ENCODE data around the gene RAB12.

Gene RAB12

DNA sequence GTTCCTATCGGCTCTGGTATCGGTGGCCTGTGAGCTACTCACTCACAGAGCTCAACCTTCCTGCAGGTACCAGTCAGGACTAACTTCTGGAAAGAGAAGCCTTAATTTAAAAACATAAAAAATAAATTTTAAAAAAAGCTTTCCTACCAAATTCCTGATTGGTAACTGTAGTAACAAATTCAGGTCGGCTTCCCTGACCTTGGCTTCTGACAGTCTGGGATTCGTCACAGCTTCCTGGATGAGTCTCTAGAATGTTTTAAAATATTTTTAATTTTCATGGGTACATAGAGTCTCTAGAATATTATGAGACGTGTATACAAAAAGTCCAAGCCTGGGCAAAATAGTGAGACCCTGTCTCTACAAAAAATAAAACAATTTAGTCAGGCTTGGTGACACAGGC is 51.1 kb downstream of the RAB12 start:
- no peak for DNase-seq (ENCODE audit: low read depth)
- no peak overlapping the region for H3K4me3 ChIP-seq (ENCODE audit: low read length)
- TF ChIP-seq, protein P1, sequence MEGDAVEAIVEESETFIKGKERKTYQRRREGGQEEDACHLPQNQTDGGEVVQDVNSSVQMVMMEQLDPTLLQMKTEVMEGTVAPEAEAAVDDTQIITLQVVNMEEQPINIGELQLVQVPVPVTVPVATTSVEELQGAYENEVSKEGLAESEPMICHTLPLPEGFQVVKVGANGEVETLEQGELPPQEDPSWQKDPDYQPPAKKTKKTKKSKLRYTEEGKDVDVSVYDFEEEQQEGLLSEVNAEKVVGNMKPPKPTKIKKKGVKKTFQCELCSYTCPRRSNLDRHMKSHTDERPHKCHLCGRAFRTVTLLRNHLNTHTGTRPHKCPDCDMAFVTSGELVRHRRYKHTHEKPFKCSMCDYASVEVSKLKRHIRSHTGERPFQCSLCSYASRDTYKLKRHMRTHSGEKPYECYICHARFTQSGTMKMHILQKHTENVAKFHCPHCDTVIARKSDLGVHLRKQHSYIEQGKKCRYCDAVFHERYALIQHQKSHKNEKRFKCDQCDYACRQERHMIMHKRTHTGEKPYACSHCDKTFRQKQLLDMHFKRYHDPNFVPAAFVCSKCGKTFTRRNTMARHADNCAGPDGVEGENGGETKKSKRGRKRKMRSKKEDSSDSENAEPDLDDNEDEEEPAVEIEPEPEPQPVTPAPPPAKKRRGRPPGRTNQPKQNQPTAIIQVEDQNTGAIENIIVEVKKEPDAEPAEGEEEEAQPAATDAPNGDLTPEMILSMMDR (conservative IDR thresholded peaks at IDR 0.05; ENCODE audit: low read length) = no peak

DNA sequence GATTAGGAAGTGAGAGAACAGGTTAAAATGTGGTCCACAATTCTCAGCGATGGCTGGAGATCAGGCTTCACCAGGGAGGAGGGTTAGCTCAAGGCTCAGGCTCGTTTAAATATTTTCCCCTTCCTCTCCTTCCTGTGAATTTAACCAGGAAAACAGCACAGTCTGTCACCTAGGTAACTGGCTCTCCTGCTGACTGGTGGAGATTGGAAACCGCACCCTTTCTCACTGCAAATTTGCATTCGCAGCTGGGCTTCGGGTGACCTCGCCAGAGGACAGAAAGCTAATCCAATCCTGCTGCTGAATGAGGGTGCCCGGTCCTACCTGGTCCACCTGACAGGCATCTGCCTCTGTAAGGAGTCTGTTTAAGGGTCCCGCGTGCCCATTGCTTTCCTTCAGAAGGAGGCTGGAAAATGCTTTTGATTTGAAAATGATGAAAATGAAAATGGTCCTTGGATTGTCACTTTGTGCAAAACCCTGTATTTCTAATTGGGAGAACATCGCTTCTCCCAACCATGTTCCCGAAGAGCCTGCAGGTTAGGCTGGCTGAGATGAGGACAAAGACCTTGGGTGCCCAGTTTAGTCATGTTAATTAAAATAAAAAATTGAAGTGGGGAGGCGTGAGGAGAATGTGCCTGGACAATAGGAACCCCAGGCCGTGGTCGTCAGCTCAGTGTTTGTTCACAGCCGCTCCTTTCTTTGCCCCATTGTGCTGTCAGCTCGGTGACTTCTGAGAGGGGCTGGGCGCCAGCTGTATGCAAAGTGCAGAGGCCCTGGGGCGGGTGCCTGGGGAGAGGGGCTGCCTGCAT is 52.7 kb downstream of the RAB12 start:
- H3K4me3 ChIP-seq (ENCODE audit: low read length) = no peak overlapping the region
- TF ChIP-seq, protein P1 (conservative IDR thresholded peaks at IDR 0.05; ENCODE audit: low read length) = no peak
- peak; percentile 55 for DNase-seq (ENCODE audit: low read depth)

DNA sequence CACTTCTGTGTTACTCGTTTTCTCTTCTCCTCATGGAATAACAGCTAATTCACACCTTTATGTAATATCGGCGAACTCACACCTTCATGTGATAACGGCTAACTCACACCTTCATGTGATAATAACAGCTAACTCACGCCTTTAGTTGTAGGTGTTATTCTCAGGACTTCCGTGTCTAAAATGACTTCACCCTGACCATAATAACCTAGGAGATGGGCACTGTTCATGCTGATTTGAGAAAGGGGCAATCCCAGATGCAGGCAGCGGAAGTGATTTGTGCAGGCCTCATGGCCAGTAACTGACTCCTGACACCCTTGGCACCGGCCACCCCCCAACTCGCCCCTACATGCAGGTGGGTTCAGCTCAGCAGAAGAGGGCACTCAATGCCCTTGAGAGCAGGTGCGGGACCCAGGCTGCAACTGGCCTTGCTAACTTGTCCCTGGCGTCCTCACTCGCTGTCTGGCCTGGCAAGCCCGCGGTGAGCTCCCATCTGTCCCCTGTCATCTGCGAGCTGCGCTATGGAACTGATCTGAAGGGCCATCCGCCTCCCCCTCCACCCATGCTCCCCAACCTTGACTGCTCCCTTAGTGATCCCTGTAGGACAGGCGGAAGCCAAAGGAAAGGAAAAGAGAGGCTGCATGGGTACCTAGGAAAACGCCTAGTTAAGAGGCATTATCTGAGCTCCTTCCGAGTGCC is 53.5 kb downstream of the RAB12 start:
- DNase-seq (ENCODE audit: low read depth) = no peak
- no peak overlapping the region for H3K4me3 ChIP-seq (ENCODE audit: low read length)
- TF ChIP-seq, protein P1 (conservative IDR thresholded peaks at IDR 0.05; ENCODE audit: low read length) = no peak

DNA sequence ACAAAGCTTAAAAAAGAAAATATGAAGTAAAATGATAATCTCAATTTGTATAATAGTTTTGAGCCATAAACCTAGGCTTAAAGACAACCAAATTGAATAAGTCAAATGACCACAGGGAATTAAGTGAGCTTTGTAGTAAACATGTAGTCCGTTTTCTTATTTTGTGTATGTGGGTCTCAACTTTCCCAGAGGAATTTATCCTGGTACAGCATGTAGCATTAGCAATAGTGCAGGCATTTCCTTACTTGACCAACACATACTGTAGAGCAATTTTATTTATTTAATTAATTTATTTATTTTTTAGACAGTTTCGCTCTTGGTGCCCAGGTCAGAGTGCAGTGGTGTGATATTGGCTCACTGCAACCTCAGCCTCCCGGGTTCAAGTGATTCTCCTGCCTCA is 58.6 kb downstream of the RAB12 start:
- no peak overlapping the region for H3K4me3 ChIP-seq (ENCODE audit: low read length)
- TF ChIP-seq, protein P1 (conservative IDR thresholded peaks at IDR 0.05; ENCODE audit: low read length) = no peak
- DNase-seq (ENCODE audit: low read depth) = peak; percentile 50

DNA sequence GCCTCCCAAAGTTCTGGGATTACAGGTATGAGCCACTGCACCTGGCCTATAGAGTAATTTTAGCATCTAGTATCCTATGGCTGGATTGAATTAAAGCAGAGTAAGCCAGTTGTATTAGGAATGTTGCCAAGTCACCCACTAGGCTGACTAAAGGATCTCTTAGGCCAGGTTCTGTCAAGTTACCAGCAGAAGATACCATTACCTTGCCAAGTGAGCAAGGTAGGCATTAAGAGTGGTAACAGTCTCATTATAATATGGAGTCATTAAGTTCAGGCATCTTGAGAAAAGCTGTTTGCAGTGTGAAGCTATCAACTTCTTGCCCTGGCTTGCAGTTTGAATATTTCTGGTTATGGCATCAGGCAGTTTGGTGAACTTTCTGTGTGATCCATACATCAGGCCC is 59.1 kb downstream of the RAB12 start:
- H3K4me3 ChIP-seq (ENCODE audit: low read length) = no peak overlapping the region
- TF ChIP-seq, protein P1 (conservative IDR thresholded peaks at IDR 0.05; ENCODE audit: low read length) = no peak
- DNase-seq (ENCODE audit: low read depth) = no peak

DNA sequence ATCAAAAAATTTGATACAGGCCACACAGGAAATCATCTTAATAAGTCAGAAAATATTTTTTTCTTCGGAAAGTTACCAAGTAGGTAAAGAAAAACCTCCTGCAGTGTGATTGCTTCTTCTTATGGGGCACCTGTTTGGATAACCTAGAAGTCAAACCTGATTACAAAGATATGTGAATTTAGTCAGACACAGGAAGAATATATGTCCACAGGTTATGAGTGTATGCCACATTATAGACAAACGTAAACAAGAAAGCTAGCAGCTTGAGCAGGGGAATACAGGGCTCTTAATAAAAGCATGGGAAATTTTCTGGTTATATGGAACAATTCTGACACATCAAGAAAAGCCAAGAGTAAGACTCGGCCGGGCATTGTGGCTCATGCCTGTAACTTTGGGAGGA is 60.3 kb downstream of the RAB12 start:
- DNase-seq (ENCODE audit: low read depth) = no peak
- no peak overlapping the region for H3K4me3 ChIP-seq (ENCODE audit: low read length)
- TF ChIP-seq, protein P1 (conservative IDR thresholded peaks at IDR 0.05; ENCODE audit: low read length) = no peak
